ENCODE results near the gene IRX2.

The IRX2 gene

DNA sequence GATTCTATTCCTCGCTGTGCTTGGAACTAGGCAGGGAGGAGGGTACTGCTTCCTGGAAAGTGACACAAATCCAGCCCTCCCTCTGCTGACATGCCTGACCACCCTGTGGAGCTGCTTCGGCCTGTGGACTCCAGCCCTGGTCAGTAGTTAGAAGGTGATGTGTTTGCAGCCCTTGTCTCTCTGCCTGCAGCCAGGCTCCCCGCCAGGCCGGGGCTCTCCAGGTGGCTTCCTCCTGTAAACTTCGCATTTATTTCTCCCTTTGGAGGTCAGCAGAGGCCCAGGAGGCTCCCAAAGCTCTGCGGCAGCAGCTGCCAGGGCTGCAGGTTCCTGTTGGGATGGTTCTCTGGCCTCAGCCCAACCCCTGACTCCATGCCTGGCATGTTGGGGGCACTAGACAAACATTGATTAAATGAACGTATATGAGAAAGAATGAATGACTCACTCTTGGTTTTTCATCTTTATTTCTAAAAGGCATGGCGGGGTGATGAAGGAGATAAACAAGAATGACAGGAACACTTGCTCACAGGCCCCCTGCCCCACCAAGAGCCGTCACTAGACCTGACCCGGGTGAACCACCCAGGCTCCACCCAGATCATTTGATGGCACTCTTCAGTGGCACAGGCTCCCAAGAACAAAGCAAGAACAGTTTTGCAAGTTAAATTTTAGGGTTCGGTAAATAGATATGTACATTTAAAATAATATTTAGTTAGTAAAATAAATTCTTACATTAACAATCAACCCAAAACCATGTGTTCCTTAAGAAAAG is 8.4 kb upstream of the IRX2 start:
- H3K4me1 Mint-ChIP-seq = no peaks in the 10 kb centered on the region
- peaks cover 9% of the 10 kb centered on the region for H3K9me3 Mint-ChIP-seq
- H3K36me3 Mint-ChIP-seq = no peaks in the 10 kb centered on the region
- ATAC-seq = no peak
- no peak overlapping the region for H3K4me3 Mint-ChIP-seq
- H3K27ac Mint-ChIP-seq = no peak overlapping the region
- no peak for DNase-seq (ENCODE audit: low spot score in 2 of 2)

DNA sequence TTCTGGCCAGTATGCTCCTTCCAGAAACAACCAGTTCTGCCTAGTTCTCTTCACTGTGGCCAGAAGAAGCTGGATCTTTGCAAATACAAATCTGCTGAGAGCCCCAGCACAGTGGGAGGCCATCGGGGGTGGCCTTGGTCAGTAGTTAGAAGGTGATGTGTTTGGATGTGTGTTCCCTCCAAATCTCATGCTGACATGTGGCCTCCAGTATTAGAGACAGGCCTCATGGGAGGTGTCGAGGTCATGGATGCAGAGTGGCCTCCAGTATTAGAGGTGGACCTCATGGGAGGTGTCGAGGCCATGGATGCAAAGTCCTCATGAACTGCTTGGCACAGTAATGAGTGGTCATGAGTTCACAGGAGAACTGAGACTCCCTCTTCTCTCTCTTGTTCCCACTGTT is 7.6 kb upstream of the IRX2 start:
- Mint-ChIP-seq H3K27ac (no peak overlapping the region), H3K4me3 (no peak overlapping the region), H3K36me3 (no peaks in the 10 kb centered on the region), H3K4me1 (no peaks in the 10 kb centered on the region), H3K9me3 (peaks cover 9% of the 10 kb centered on the region)
- no peak for DNase-seq (ENCODE audit: low spot score in 2 of 2)
- no peak for ATAC-seq

DNA sequence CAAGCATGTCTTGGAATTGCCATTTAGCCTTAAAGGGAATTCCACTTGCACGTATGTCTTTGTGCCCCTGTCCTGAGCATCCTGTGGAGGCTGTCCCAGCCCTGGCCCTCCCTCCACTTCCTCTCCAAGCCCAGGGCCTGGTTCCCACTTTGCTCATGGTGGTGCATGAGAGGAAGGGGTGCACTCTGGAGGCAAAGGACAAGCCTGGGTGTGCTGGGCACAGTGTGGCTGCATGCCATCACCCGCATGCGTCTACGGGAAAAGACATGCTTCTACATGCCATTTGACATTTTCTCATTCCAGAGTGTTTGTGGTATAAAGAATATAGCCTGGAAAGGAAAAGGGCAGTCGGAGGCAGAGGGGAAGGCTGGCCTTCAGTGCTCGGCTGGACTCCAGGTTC is 7.2 kb upstream of the IRX2 start:
- DNase-seq (ENCODE audit: low spot score in 2 of 2) (no peak), ATAC-seq (no peak)
- Mint-ChIP-seq H3K27ac (no peak overlapping the region), H3K36me3 (no peaks in the 10 kb centered on the region), H3K9me3 (peaks cover 11% of the 10 kb centered on the region), H3K4me1 (no peaks in the 10 kb centered on the region), H3K4me3 (no peak overlapping the region)

DNA sequence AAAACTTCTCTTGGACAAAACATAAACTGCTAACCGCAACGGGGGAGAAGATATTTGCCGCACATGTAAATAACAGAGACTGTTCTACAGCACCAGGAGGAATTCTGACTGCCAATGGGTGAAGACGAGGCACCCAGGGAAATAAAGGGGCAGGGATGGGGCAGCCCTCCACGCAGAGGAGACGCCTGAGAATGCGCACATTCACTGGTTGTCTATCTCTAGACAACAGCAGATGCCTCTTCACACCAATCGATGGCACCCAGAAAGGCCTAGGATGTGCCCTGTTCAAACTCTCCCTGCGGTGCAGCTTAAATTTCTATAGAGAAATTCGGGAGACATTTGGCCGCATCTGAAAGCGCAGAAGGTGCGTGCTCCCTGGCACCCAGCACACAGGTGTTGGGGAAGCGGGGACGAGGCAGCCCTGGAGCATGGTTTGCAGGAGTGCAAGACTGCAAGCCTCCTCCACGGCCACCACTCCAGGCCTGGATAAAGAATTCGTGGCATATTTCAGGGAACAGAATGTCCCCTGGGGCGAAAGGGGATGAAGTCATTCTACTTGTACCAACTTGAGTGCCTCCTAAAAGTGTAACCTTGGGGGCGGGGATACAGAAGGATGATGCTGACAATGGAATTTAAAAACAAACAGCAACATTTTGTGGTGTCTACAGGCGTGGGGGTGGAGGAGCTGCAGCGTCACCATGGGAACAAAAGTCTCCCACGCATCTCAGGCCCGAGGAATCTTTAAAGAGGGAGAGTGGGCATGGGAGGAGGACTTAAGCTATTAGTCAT is 6.3 kb upstream of the IRX2 start:
- ATAC-seq (no peak), DNase-seq (ENCODE audit: low spot score in 2 of 2) (no peak)
- H3K27ac Mint-ChIP-seq = no peak overlapping the region
- no peaks in the 10 kb centered on the region for H3K36me3 Mint-ChIP-seq
- no peak overlapping the region for H3K4me3 Mint-ChIP-seq
- H3K9me3 Mint-ChIP-seq = peaks cover 11% of the 10 kb centered on the region
- no peaks in the 10 kb centered on the region for H3K4me1 Mint-ChIP-seq

DNA sequence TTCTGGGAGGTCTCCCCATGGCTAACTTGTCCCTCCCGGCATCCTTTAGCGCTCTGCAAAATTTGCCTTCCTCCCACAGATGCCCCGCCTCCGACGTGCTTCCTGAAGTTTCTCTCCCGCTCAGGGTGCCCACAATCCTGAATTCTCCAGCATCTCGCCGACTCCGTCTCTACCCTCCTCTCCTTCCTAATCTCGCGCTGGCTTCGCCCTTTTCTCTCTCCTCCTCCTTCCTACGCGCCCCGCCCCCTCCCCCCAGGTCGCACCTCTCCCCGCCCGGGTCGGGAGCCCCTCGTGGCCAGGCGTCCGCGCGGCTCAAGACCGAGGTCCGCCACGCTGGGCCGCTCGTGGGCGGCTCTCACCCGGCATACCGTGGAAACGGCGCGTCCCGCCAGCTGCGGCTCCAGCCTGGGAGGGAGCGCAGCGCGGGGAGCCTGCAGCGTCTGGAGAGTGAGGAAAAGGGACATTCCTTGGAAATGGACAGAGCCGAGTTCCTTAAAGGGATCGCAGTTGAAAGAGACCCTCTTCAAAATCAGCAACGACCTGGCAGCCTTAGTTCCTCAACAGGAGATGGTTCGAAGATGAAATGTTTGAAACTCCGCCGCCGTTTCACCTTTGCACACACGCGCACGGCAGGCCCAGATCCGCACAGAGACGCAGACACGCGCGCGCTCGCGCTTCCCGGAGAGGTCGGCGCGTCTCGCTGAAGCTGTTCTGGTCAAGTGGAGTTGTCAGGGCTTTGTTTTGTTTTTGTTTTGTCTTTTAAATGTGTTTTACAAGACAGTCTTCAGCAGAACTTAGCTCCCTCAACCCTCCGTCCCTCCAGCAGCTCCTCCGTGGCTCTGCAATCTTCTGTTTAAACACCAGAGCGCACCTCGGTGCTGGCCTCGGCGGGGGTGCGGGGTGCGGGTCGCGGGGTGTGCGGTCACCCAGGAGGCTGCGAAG is 5.0 kb upstream of the IRX2 start:
- no peak overlapping the region for H3K27ac Mint-ChIP-seq
- peak in 1 of 2 donors; percentile 43 for DNase-seq (ENCODE audit: low spot score in 2 of 2)
- H3K36me3 Mint-ChIP-seq = peaks cover 6% of the 10 kb centered on the region
- H3K4me3 Mint-ChIP-seq = no peak overlapping the region
- H3K9me3 Mint-ChIP-seq = peaks cover 7% of the 10 kb centered on the region
- ATAC-seq = no peak
- no peaks in the 10 kb centered on the region for H3K4me1 Mint-ChIP-seq

DNA sequence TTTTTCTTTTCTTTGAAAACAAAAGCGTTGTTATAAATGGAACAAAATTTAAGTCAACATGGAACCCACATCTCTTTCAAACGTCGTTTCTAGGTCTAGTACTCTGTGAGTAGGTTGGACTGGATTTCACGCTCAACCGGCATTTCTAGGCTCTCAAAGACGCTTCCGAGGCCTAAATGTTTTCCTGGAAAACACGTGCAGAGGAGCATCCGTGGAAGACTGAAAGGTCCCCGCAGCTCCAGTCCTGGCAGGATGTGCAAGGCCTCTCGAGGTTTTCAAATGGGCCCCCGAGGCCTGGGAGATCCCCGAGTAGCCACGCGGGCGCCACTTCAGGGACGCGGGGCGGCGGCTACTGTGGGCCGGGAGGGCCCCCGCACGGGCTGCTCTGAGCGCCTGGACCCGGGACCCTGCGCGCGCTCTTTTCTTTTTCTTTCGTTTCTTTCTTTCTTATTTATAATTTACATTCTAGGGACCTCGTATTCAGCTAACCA is 4.2 kb upstream of the IRX2 start:
- Mint-ChIP-seq H3K4me3 (no peak overlapping the region), H3K9me3 (peaks cover 7% of the 10 kb centered on the region), H3K27ac (no peak overlapping the region), H3K36me3 (peaks cover 6% of the 10 kb centered on the region), H3K4me1 (no peaks in the 10 kb centered on the region)
- peak in 1 of 2 donors; percentile 40 for DNase-seq (ENCODE audit: low spot score in 2 of 2)
- ATAC-seq = no peak

DNA sequence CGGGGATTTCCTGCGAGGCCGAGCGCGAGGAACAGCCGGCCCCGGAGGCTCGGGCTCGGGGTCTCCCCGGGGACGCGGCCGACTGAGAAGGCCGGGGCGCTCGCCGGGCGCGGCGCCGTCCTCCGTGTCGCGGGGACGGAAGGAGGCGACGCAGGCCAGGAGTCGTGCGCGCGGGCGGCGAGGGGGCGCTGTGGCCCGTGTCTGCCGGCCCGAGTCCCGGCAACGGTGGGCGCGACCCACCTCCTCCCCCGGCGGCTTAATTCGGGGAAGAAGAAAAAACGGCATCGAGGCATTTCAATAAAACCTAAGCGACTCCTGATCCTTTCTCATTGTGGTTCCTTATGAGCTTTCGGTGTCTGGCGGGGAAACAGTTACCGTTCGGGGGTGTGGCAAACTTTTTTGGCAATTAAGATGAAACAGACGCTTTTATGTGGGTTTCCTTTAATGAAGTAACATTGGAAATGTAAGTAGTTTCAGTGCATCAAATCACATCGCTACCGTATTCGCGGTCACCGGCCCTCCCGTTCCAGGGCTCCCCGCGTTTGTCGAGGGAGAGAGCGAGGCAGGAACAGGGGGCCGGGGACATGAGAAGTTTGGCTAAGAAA is 3.7 kb upstream of the IRX2 start:
- DNase-seq (ENCODE audit: low spot score in 2 of 2) = peak in 1 of 2 donors; percentile 41
- Mint-ChIP-seq H3K36me3 (peaks cover 6% of the 10 kb centered on the region), H3K4me3 (no peak overlapping the region)

DNA sequence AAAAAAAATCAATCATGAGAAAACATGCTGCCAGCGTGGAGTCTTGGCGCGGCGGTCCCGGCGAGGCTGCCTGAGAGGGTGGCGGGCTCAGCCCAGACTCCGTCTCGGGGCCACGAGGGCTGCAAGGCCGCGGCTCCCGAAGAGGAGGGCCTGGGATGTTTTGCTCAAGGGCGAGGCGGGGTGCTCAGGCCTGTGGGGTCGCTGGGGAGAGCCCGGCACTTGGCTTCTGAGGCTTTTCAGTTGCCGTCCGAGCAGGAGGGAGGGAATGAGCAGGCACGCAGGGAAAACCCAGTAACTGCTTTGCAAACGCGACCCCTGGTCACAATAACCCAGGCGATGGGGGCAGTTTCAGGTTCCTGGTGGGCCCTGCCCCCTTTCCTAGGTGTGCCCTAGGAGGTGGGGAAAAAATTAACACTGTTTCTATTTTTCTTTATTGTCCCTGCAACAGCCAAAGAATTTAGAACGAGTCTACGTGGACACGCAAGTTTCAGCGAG is 3.2 kb upstream of the IRX2 start:
- H3K36me3 Mint-ChIP-seq = peaks cover 10% of the 10 kb centered on the region
- DNase-seq (ENCODE audit: low spot score in 2 of 2) (peak in 1 of 2 donors; percentile 30), ATAC-seq (no peak)
- H3K27ac Mint-ChIP-seq = no peak overlapping the region
- H3K9me3 Mint-ChIP-seq = peaks cover 7% of the 10 kb centered on the region
- no peaks in the 10 kb centered on the region for H3K4me1 Mint-ChIP-seq
- H3K4me3 Mint-ChIP-seq = no peak overlapping the region

More for the DNA sequence above, 3.7 kb upstream of the IRX2 start:
- Mint-ChIP-seq H3K4me1 (no peaks in the 10 kb centered on the region), H3K9me3 (peaks cover 7% of the 10 kb centered on the region), H3K27ac (no peak overlapping the region)
- no peak for ATAC-seq

DNA sequence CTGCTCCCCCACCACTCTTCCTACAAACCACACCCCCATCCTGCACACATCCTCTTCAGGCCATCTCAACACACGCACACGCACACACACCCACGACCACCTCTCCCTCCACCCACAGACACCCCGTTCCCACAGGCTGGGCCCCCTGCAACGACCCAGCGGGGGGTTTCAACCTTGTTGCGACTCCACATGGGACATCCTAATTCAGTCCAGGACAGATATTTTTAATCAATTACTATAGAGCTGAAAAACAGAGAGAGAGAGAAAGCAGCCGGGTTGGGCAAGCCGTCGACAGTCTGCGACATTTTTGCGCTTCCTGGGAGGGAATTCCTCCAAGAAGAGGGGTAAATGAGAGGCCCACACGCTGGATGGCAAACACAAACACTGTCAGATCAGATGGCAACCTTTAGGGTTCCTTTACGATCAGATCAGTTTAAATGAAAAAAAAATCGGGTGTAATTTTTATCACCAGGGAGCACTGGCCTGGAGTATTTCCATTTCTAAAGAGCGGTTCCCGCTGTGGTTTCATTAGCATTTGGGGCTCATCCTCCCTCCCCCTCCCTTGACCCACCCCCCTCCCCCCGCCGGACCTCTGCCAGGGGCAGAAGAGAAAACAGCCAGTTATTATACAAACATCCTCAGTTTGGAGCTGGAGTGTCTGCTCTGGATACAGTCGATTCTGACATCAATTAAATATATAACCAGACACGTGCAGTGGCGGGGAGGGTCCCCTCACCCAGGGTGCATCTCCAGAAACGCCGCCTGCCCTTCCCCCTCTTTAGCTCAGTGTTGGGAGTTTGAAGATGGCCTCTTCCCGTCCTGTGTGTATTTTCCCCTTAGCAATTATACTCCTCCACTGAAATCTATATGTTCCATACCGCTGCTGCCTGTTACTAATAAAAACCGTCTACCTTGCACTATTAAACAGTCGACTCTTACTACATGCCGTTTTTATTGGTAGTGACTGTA is 2.3 kb upstream of the IRX2 start:
- Mint-ChIP-seq H3K27ac (no peak overlapping the region), H3K36me3 (peaks cover 14% of the 10 kb centered on the region), H3K4me1 (no peaks in the 10 kb centered on the region), H3K4me3 (no peak overlapping the region), H3K9me3 (peaks cover 9% of the 10 kb centered on the region)
- ATAC-seq = no peak
- peak in 1 of 2 donors; percentile 30 for DNase-seq (ENCODE audit: low spot score in 2 of 2)

DNA sequence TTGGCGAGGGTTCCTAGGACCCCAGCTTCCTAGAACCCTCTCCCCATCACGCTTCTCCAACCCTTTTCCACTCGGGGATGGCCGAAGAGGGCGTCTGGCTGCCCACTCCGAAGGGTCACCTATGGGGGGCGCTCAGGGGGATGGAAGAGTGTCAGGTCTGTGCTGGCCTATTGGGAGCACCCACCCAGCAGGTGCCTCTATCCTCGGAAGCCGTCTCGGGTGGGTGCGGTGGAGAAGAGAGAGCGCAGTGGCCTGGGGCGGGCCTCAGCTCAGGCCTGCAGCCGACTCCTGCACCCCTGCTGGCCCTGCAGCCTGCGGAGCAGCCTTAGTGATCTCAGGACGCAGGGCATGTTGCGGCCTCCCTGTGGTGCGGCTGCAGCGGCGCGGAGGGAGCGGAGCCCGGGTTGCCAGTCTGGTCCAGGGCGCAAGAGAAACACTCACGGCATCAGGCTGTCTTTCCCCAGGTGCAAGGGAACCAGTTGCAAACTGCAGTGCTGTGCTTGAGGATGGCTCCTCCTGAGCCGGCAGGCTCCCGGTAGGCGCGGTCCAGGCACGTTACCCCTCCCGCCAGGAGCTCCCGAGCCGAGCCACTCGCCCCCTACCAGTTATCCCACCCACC is 1.5 kb upstream of the IRX2 start:
- H3K36me3 Mint-ChIP-seq = peaks cover 14% of the 10 kb centered on the region
- no peak for ATAC-seq
- peaks cover 9% of the 10 kb centered on the region for H3K9me3 Mint-ChIP-seq
- H3K4me1 Mint-ChIP-seq = no peaks in the 10 kb centered on the region
- peak in 1 of 2 donors; percentile 35 for DNase-seq (ENCODE audit: low spot score in 2 of 2)
- H3K4me3 Mint-ChIP-seq = no peak overlapping the region
- H3K27ac Mint-ChIP-seq = no peak overlapping the region

DNA sequence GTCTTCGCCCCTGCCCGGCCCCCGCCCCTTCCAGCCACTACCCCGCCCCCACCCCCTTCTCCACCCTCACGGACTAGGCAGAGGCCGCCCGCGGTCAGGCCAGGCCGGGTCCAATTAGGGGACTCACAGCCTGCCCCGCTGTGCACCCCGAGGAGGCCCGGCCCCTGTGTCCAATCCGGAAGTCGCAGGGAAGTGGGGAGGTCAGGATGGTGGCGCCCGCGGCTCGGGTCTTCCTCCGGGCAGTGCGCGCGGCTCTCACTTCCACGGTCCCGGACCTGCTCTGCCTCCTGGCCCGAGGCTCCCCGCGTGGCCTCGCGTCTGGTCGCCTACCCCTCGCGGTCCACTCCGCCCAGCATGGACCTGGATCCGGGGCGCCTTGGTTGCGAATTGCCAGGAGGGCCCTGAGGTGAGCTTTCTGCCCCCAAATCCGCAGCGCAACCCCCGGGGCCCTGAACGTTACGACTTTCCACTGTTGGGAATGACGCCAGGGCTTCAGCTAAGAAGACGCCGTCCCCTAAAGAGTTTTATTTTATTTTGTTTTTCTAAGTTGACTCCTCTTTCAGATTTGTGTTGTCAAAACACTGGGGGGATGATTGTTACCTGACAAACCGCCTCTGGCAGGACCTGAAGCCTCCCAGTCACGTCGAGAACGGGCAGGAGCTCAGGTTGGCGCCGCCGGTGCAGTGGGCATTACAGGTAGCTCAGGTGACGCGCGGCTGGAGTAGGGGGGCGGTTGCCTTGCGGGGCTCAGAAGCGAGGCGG is 763 bp upstream of the IRX2 start:
- ATAC-seq = no peak
- H3K27ac Mint-ChIP-seq = no peak overlapping the region
- no peak overlapping the region for H3K4me3 Mint-ChIP-seq
- DNase-seq (ENCODE audit: low spot score in 2 of 2) = peak in 1 of 2 donors; percentile 43
- H3K4me1 Mint-ChIP-seq = no peaks in the 10 kb centered on the region
- H3K9me3 Mint-ChIP-seq = peaks cover 9% of the 10 kb centered on the region
- peaks cover 14% of the 10 kb centered on the region for H3K36me3 Mint-ChIP-seq

DNA sequence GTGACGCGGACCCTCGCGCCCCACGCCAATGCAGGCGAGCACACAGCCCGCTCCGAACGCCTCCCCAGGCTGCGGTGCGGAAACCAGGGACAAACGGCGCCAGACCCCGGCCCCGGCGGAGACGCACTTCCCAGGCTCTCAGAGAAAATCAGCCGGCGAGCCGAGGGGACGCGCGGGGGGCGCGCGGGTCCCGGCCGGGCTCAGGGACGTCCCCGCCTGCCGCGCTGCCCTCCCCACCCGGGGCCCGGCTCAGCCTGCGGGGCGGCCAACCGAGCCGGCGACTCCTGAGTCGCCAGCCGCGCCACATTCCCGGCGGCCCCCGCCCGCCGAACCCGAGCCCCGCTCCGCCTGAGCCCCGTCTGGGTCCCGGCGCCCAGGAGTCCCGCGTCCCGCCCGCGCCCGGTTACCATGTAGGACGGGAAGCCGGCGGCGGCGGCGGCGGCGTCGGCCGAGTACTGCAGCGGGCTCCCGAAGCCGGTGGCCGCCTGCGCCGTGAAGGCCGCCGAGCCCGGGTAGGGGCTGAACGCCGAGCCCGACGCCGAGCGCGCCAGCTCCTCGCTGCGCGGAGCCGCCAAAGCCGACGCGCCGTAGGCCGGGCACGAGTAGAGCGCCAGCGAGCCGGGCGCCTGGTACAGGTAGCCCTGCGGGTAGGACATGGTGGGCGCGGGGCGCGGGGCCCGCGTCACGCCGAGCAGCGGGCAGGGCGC is 566 bp downstream of the IRX2 start:
- DNase-seq (ENCODE audit: low spot score in 2 of 2) (peak in 1 of 2 donors; percentile 33), ATAC-seq (no peak)
- peaks cover 14% of the 10 kb centered on the region for H3K36me3 Mint-ChIP-seq
- peaks cover 7% of the 10 kb centered on the region for H3K9me3 Mint-ChIP-seq
- no peak overlapping the region for H3K27ac Mint-ChIP-seq
- no peaks in the 10 kb centered on the region for H3K4me1 Mint-ChIP-seq
- H3K4me3 Mint-ChIP-seq = no peak overlapping the region

All from stimulated activated effector memory CD8-positive, alpha-beta T cell treated with anti-CD3 and anti-CD28 coated beads, Interleukin-12 subunit alpha, Interleukin-12 subunit beta, amount 100 ng/mL, for 72 hours (primary cell).